OCI-LY3 (cell line): ENCODE results near the gene ADD1.

Experiments used
- H2AFZ ChIP-seq: fragments of 200-600, 300-600 bp; shearing (Covaris generic); 2 replicates; pipeline ENCODE4 v1.6.0; 2014; ENCODE audit warnings: antibody characterized with exemption, low read depth, low read length
- H3K27ac ChIP-seq: fragments of 200-600, 300-600 bp; sonication (generic); 2 replicates; pipeline ENCODE4 v1.5.1; 2014; ENCODE audit warnings: mild to moderate bottlenecking, low read length, moderate library complexity, mixed read lengths
- H3K27me3 ChIP-seq: fragments of 200-600, 300-600 bp; sonication (generic); 2 replicates; pipeline ENCODE4 v1.6.1; 2014; ENCODE audit warnings: low read depth, low read length, mixed read lengths
- H3K36me3 ChIP-seq: fragments of 200-600, 300-600 bp; sonication (generic); replicated peaks from 2 replicates; pipeline ENCODE3; 2014; ENCODE audit warnings: low read depth, low read length, mixed read lengths
- H3K4me1 ChIP-seq: fragments of 300-600, 200-600 bp; sonication (generic); 2 replicates; pipeline ENCODE4 v1.6.1; 2014; ENCODE audit warnings: low read length, mixed read lengths
- H3K4me2 ChIP-seq: fragments of 200-600, 300-600 bp; sonication (generic); 2 replicates; pipeline ENCODE4 v1.6.1; 2014; ENCODE audit warnings: low read length, mixed read lengths
- H3K4me3 ChIP-seq: fragments of 300-600, 200-600 bp; sonication (generic); 2 replicates; pipeline ENCODE4 v1.5.1; 2014; ENCODE audit warnings: antibody characterized with exemption, mild to moderate bottlenecking, low read length, moderate library complexity
- H3K79me2 ChIP-seq: fragments of 300-600, 200-600 bp; shearing (Covaris generic); 2 replicates; pipeline ENCODE4 v1.6.1; 2014; ENCODE audit warnings: mild to moderate bottlenecking, low read length, mixed read lengths
- H3K9ac ChIP-seq: fragments of 300-600, 200-600 bp; shearing (Covaris generic); 2 replicates; pipeline ENCODE4 v1.6.0; 2014; ENCODE audit warnings: mild to moderate bottlenecking, low read length, moderate library complexity
- H3K9me3 ChIP-seq: fragments of 200-600, 300-600 bp; shearing (Covaris generic); 2 replicates; pipeline ENCODE4 v1.6.1; 2014; ENCODE audit warnings: low read length, mixed read lengths; ENCODE audit not compliant: insufficient read depth
- H4K20me1 ChIP-seq: fragments of 200-600, 300-600 bp; sonication (generic); 2 replicates; pipeline ENCODE4 v1.6.1; 2016; ENCODE audit warnings: low read length, mixed read lengths; ENCODE audit not compliant: insufficient read depth
- EZH2phosphoT487 ChIP-seq: fragments of 200-600 bp; shearing (Covaris generic); IDR thresholded peaks from 2 replicates; pipeline ENCODE4 v1.6.1; 2018; ENCODE audit warnings: antibody characterized with exemption, mixed run types, low read depth
- TF ChIP-seq, protein P1 (sequence below): fragments of 200-600, 300-600 bp; sonication (generic); IDR thresholded peaks from 2 replicates; pipeline ENCODE4 v1.5.1; 2014; ENCODE audit warnings: antibody characterized with exemption, low read length, low read depth

Gene ADD1

DNA sequence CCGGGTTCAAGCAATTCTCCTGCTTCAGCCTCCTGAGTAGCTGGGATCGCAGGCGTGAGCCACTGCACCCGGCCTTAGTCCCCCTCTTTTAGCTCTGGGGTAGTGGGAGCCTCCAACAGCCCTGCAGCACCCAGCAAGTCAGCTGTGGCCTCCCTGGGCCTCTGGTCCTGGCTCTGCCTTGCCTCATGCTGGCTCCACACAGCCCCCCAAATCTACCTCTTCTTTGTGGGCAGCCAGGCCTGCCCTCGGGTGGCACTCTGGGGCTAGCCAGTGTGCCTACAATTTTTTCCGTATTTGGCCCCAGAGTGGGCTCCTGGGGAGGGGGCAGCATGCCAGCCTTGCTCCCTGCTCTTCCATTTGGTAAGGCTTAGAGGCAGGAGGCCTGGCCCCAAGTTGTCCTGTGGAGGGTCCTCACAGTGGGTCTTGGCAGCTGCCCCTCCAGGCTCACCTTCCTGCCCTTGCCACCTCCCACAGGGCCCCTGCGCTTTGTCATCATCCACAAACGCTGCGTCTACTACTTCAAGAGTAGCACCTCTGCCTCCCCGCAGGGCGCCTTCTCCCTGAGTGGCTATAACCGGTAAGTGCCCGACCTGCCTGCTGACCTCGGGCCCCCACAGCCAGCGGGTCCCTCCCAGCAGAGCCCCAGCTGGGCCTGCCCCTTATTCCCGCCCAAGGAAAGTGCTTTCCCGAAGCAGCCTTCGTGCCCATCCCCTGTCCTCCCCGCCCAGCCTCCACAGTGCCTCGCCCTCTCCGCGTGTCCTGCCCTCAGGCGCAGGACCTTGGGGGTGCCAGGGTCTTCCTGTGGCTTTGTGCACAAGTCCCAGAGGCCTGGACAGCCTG, 21.0 kb upstream of the ADD1 start:
- H4K20me1 ChIP-seq, result peaks cover 9% of the 10 kb centered on the region
- H3K36me3 ChIP-seq, result peaks cover 26% of the 10 kb centered on the region
- TF ChIP-seq, protein P1, sequence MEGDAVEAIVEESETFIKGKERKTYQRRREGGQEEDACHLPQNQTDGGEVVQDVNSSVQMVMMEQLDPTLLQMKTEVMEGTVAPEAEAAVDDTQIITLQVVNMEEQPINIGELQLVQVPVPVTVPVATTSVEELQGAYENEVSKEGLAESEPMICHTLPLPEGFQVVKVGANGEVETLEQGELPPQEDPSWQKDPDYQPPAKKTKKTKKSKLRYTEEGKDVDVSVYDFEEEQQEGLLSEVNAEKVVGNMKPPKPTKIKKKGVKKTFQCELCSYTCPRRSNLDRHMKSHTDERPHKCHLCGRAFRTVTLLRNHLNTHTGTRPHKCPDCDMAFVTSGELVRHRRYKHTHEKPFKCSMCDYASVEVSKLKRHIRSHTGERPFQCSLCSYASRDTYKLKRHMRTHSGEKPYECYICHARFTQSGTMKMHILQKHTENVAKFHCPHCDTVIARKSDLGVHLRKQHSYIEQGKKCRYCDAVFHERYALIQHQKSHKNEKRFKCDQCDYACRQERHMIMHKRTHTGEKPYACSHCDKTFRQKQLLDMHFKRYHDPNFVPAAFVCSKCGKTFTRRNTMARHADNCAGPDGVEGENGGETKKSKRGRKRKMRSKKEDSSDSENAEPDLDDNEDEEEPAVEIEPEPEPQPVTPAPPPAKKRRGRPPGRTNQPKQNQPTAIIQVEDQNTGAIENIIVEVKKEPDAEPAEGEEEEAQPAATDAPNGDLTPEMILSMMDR, result no peak
- no peak for TF ChIP-seq EZH2phosphoT487
- no peak overlapping the region for H3K27ac ChIP-seq
- no peak overlapping the region for H3K9ac ChIP-seq
- no peak overlapping the region for H3K4me2 ChIP-seq
- H3K9me3 ChIP-seq, result no peaks in the 10 kb centered on the region
- H3K27me3 ChIP-seq, result no peaks in the 10 kb centered on the region
- H3K4me1 ChIP-seq, result peaks cover 1% of the 10 kb centered on the region; the same call in 1 of the 2 replicates
- H3K79me2 ChIP-seq, result peaks cover 32% of the 10 kb centered on the region
- no peak overlapping the region for H3K4me3 ChIP-seq
- no peak overlapping the region for H2AFZ ChIP-seq

DNA sequence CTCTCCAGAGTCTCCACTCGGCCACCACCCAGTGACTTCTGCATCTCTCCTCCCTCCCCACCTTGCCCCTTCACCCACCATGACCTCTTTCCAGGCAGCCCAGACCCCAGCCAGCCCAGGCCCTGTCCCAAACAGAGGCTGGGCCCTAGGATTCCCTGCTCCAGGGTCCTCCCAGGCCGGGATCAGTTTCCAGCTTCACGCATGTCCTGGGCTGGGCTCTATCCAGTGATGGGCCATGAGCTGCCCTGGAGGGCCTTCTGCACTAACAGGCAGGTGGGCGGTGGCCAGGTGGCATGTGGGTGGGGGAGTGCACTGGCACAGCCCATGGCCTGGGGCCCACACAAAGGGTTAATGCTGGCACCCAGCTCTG, 20.4 kb upstream of the ADD1 start:
- TF ChIP-seq, protein P1, result no peak
- no peak for TF ChIP-seq EZH2phosphoT487
- Histone ChIP-seq H4K20me1 (peaks cover 8% of the 10 kb centered on the region), H3K27ac (no peak overlapping the region)

DNA sequence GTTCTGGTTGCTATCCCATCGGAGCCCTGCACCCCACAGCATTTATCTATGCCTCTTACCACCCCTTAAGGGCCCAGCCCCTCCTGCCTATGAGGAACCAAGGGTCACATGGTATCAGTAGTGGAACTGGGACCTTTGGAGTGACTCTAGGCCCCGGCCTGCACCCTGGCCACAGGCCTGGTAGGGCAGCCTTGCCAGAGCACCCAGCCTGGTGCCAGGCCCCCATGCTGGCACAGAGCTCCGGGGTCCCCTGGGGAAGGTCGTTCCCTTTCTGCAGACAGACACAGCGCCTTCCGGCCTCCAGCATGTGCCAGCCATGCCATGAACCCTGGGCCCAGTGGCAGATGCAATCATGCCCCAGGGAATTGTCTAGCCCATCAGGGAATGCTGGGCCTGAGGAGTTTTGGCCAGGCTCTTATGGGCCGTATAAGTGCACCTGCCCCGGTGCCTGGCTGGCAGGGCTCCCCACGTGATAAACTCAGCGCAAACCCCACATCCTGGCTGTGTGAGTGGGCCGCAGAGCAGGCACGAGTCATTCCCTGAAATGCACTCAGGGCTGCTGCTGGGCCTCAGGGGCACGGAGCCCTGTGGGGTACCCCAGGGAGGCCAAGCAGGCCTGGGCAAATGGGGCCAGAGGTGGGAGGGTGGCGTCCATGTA, 19.8 kb upstream of the ADD1 start:
- Histone ChIP-seq H3K27ac (no peak overlapping the region), H3K4me1 (no peaks in the 10 kb centered on the region), H3K4me2 (no peak overlapping the region), H3K36me3 (peaks cover 26% of the 10 kb centered on the region), H3K9ac (no peak overlapping the region), H3K27me3 (no peaks in the 10 kb centered on the region), H3K9me3 (no peaks in the 10 kb centered on the region), H2AFZ (no peak overlapping the region), H3K79me2 (peaks cover 23% of the 10 kb centered on the region), H3K4me3 (no peak overlapping the region), H4K20me1 (peaks cover 8% of the 10 kb centered on the region)
- TF ChIP-seq, protein P1, result no peak
- TF ChIP-seq EZH2phosphoT487, result no peak

More for the DNA sequence above, 20.4 kb upstream of the ADD1 start:
- no peaks in the 10 kb centered on the region for H3K4me1 ChIP-seq
- no peak overlapping the region for H2AFZ ChIP-seq
- no peaks in the 10 kb centered on the region for H3K27me3 ChIP-seq
- no peak overlapping the region for H3K4me3 ChIP-seq
- no peaks in the 10 kb centered on the region for H3K9me3 ChIP-seq
- H3K9ac ChIP-seq, result no peak overlapping the region
- H3K79me2 ChIP-seq, result peaks cover 29% of the 10 kb centered on the region
- no peak overlapping the region for H3K4me2 ChIP-seq
- peaks cover 26% of the 10 kb centered on the region for H3K36me3 ChIP-seq

DNA sequence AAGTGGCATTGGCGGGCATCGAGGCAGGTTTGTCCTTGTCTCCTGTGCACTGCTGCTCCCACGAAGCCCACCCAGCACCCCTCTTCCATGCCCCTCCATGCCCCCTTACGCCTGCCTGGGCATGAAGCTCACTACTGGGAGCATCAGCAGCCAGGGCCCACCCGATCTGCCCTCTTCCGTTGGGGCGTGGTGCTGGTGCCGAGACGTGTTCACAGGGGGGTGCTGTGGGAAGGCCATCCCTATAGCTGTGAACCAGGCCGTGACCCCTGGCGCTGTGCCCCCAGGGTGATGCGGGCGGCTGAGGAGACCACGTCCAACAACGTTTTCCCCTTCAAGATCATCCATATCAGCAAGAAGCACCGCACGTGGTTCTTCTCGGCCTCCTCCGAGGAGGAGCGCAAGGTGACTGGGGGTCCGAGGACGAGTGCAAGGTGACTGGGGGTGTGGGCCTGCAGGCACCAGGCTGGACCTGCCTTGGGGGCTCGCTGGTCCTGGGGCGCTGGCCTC, 19.3 kb upstream of the ADD1 start:
- H2AFZ ChIP-seq, result no peak overlapping the region
- TF ChIP-seq, protein P1, result no peak
- no peak for TF ChIP-seq EZH2phosphoT487
- no peaks in the 10 kb centered on the region for H3K4me1 ChIP-seq
- H3K9me3 ChIP-seq, result no peaks in the 10 kb centered on the region
- peaks cover 26% of the 10 kb centered on the region for H3K36me3 ChIP-seq
- no peak overlapping the region for H3K4me2 ChIP-seq
- H3K27me3 ChIP-seq, result no peaks in the 10 kb centered on the region
- peaks cover 18% of the 10 kb centered on the region for H3K79me2 ChIP-seq
- H3K27ac ChIP-seq, result no peak overlapping the region
- H3K4me3 ChIP-seq, result no peak overlapping the region
- H4K20me1 ChIP-seq, result peaks cover 7% of the 10 kb centered on the region
- H3K9ac ChIP-seq, result no peak overlapping the region
